ENCODE results near the gene NTRK2. TPM values are rescaled to one million over a fixed set of nuclear protein-coding genes. Genes with fewer than 3 reads are reported as not detected.

The NTRK2 gene
- polyA plus RNA-seq, 1 donor (not counting 4 experiments of a cell fraction or from before 2014, with no cell fraction given) = 0.08 TPM

DNA sequence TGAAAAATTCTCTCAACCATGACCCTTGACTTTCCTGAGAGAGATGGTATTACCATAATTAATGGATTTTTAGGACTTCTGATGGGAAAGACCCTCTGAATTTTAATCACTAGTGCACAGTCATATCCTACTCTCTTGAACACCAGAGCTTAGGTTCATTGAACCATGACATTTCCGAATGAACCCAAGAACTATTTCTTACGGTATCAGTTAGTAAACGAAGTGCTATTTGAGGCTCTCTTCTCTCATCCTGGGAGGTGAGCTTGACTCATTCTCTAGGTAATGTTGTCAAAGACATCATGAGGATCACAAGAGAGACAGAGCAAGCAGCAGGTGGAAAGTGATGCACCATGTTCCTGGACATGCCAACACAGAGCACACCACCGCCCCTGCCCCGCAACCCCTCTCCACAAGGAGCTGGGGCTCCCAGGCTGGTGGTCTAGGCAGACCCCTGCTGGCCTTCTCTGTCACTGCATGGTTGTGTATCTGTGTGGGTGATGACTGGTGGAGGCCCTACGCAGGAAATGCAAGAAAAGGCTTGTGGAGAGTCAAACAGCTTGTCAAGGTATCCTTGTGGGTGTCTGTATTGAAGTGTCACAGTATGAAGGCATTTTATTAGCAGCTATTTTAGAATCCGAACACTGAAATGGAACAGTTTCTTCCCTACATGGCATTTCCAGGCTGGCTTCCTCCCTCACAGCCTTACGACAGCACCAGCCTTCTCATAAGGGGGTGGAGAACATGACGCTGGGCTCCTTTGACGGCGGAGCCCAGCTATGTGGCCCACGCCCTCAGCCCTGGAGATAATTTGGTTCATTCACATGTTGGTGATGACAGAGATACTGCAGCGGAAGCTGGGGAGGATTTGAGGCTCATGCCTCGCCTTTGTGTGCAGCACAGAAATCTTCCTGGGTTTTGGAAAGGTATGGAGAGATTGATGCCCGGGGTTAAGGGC, 297.6 kb downstream of the NTRK2 start:
- Histone ChIP-seq H3K4me2 (ENCODE audit: control insufficient read depth, extremely low read depth, insufficient read depth, low read depth, low read length) (no peak overlapping the region), H3K4me3 (ENCODE audit: control insufficient read depth in 2 of 3, extremely low read depth in 1 of 3, insufficient read depth in 2 of 3, low read depth in 1 of 3, low read length in 3 of 3) (no peak overlapping the region), H3K9me1 (ENCODE audit: control insufficient read depth, extremely low read depth, insufficient read depth, low read length) (no peaks in the 10 kb centered on the region), H3K27me3 (ENCODE audit: control insufficient read depth, extremely low read depth, insufficient read depth, low read length) (no peaks in the 10 kb centered on the region), H3K9ac (ENCODE audit: control insufficient read depth, extremely low read depth, insufficient read depth, low read length) (no peak overlapping the region), H4K20me1 (ENCODE audit: control insufficient read depth, extremely low read depth, insufficient read depth, low read length) (no peaks in the 10 kb centered on the region), H3K27ac (ENCODE audit: control insufficient read depth, insufficient read depth, low read length) (peak overlapping the region; percentile 21), H2AFZ (ENCODE audit: control insufficient read depth, low read length) (no peak overlapping the region), H3K9me3 (ENCODE audit: control insufficient read depth, low read depth, low read length) (no peaks in the 10 kb centered on the region), H3K79me2 (ENCODE audit: control insufficient read depth, insufficient read depth, low read length) (no peaks in the 10 kb centered on the region), H3K36me3 (ENCODE audit: control insufficient read depth in 2 of 2, extremely low read depth in 1 of 2, insufficient read depth in 2 of 2, low read length in 2 of 2) (no peaks in the 10 kb centered on the region), H3K4me1 (ENCODE audit: control insufficient read depth, extremely low read depth, insufficient read depth, low read length) (peaks cover 47% of the 10 kb centered on the region)
- TF ChIP-seq, protein P1, sequence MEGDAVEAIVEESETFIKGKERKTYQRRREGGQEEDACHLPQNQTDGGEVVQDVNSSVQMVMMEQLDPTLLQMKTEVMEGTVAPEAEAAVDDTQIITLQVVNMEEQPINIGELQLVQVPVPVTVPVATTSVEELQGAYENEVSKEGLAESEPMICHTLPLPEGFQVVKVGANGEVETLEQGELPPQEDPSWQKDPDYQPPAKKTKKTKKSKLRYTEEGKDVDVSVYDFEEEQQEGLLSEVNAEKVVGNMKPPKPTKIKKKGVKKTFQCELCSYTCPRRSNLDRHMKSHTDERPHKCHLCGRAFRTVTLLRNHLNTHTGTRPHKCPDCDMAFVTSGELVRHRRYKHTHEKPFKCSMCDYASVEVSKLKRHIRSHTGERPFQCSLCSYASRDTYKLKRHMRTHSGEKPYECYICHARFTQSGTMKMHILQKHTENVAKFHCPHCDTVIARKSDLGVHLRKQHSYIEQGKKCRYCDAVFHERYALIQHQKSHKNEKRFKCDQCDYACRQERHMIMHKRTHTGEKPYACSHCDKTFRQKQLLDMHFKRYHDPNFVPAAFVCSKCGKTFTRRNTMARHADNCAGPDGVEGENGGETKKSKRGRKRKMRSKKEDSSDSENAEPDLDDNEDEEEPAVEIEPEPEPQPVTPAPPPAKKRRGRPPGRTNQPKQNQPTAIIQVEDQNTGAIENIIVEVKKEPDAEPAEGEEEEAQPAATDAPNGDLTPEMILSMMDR (optimal IDR thresholded peaks at IDR 0.05 in 1 of 3, IDR thresholded peaks at IDR 0.05 in 1 of 3, conservative IDR thresholded peaks at IDR 0.05 in 1 of 3; ENCODE audit: extremely low read depth in 1 of 3, insufficient read depth in 2 of 3, low read length in 3 of 3) = peak in 2 of 3 experiments; percentile 47 to 53
- no peak for TF ChIP-seq EZH2 (IDR thresholded peaks at IDR 0.05; ENCODE audit: low read length)
- dilution Hi-C loops (cut with MboI; ENCODE audit: extremely low pct_ligation_motif_present, low sequenced_read_pairs) = no loop called here
- DNase-seq (ENCODE audit: low read depth, low spot score) (peak; percentile 17), FAIRE-seq (peak; percentile 86)

DNA sequence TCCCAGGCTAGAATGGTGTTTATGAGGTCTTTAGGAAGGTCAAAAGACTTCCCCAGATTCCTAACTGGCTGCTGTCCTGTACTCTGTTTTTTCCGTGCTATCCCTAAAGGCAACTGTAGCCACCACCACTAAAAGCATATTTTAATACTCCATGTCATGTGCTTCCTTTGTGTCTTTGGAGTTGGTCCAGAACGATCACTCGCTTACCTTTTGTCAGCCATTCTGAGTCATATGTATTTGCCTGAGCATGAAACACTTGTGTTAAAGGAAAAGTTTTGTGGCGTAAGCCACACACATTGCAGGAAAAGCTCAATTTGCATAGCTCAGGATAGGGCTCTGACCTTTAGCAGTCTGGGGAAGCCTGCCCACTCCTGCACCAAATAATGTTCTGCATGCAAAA, 299.6 kb downstream of the NTRK2 start:
- no peaks in the 10 kb centered on the region for H3K36me3 ChIP-seq (ENCODE audit: control insufficient read depth in 2 of 2, extremely low read depth in 1 of 2, insufficient read depth in 2 of 2, low read length in 2 of 2)
- H3K4me2 ChIP-seq (ENCODE audit: control insufficient read depth, extremely low read depth, insufficient read depth, low read depth, low read length) = peak overlapping the region; percentile 66
- no peaks in the 10 kb centered on the region for H3K9me1 ChIP-seq (ENCODE audit: control insufficient read depth, extremely low read depth, insufficient read depth, low read length)
- peak; percentile 50 for DNase-seq (ENCODE audit: low read depth, low spot score)
- no peaks in the 10 kb centered on the region for H3K27me3 ChIP-seq (ENCODE audit: control insufficient read depth, extremely low read depth, insufficient read depth, low read length)
- peaks cover 44% of the 10 kb centered on the region for H3K4me1 ChIP-seq (ENCODE audit: control insufficient read depth, extremely low read depth, insufficient read depth, low read length)
- H3K9ac ChIP-seq (ENCODE audit: control insufficient read depth, extremely low read depth, insufficient read depth, low read length) = no peak overlapping the region
- FAIRE-seq = peak; percentile 97
- TF ChIP-seq EZH2 (IDR thresholded peaks at IDR 0.05; ENCODE audit: low read length) = no peak
- TF ChIP-seq, protein P1 (optimal IDR thresholded peaks at IDR 0.05 in 1 of 3, IDR thresholded peaks at IDR 0.05 in 1 of 3, conservative IDR thresholded peaks at IDR 0.05 in 1 of 3; ENCODE audit: extremely low read depth in 1 of 3, insufficient read depth in 2 of 3, low read length in 3 of 3) = no peak
- no peaks in the 10 kb centered on the region for H3K9me3 ChIP-seq (ENCODE audit: control insufficient read depth, low read depth, low read length)
- no peaks in the 10 kb centered on the region for H3K79me2 ChIP-seq (ENCODE audit: control insufficient read depth, insufficient read depth, low read length)
- peak overlapping the region; percentile 35 for H3K27ac ChIP-seq (ENCODE audit: control insufficient read depth, insufficient read depth, low read length)
- no peaks in the 10 kb centered on the region for H4K20me1 ChIP-seq (ENCODE audit: control insufficient read depth, extremely low read depth, insufficient read depth, low read length)
- dilution Hi-C loops (cut with MboI; ENCODE audit: extremely low pct_ligation_motif_present, low sequenced_read_pairs) = no loop called here
- H2AFZ ChIP-seq (ENCODE audit: control insufficient read depth, low read length) = no peak overlapping the region
- peak overlapping the region in 1 of 3 experiments; percentile 22 for H3K4me3 ChIP-seq (ENCODE audit: control insufficient read depth in 2 of 3, extremely low read depth in 1 of 3, insufficient read depth in 2 of 3, low read depth in 1 of 3, low read length in 3 of 3)
